Measurements from ENCODE around the gene DNAAF2. TPM values are rescaled to one million over a fixed set of nuclear protein-coding genes. Genes with fewer than 3 reads are reported as not detected.
A peak's percentile ranks its signal among the peaks of the same experiment; 100 is the strongest.

The DNAAF2 gene
- total and polyA plus RNA-seq, 2 of the 13 experiments (the other 11 are each of a cell fraction or from before 2014, with no cell fraction given), result 6.1 to 13.6 TPM

DNA sequence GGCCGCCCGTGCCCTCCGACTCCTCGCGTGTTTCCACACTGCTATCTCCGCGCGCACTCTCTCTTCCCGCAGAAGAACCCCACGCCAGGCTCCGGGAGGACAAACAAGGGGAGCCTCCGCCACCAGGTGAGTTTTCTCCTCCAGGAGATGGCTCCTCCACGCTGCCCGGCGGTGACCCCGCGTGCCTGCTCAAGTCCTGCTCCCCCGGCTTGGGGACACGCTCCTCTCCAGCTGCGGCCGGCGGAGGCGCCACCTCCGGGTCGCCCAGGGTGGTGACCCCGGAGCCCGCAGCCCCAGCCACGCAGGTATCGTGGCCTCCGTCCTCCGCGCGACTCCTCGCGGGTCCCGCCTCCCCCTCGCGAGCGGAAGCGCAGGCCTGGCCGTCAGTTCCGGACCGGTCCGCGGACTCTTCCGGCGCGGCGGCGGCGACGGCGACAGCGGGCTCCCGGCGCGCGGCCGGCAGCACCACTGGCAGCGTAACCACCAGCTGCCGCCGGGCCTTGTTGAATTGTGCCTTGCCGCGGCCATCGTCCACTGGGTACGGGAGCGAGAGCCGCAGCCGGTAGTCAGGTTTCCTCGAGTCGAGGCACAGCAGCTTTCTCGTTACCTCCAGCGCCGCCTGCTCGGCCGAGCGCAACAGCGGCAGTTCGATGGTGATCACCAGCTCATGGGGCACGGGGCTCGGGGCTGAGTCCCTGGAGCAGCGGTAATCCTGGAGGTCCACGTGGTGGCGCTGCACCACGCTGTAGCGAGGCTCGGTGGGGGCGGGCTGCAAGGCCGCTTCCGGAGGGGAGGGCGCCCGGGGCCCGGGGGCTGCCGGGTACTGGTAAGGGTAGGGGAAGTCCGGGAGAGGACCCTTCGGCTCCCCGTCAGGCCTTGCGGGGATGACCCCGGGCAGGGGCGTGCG lies 1.2 kb downstream of the DNAAF2 start (continued):
- TF ChIP-seq SETDB1 (CRISPR knock-in tag; IDR thresholded peaks at IDR 0.05; ENCODE audit: borderline replicate concordance), result no peak
- TF ChIP-seq REPIN1 (CRISPR knock-in tag; IDR thresholded peaks at IDR 0.05; ENCODE audit: borderline replicate concordance, low read depth), result peak; percentile 73
- TF ChIP-seq ZNF280D (CRISPR knock-in tag; IDR thresholded peaks at IDR 0.05), result no peak
- peak; percentile 87 for TF ChIP-seq KLF6 (CRISPR knock-in tag; IDR thresholded peaks at IDR 0.05)
- peak; percentile 42; the same call in 1 of the 2 replicates for TF ChIP-seq JUN (CRISPR knock-in tag; IDR thresholded peaks at IDR 0.05)
- peak; percentile 79; the same call in 1 of the 2 replicates for TF ChIP-seq ZNF296 (CRISPR knock-in tag; conservative IDR thresholded peaks at IDR 0.05)
- TF ChIP-seq ZNF629 (CRISPR knock-in tag; conservative IDR thresholded peaks at IDR 0.05), result no peak
- 0 out of 2 replicates have a peak, but pooled peaks have one; percentile 25 for TF ChIP-seq GLI4 (CRISPR knock-in tag; IDR thresholded peaks at IDR 0.05; ENCODE audit: borderline replicate concordance)
- TF ChIP-seq ZNF530 (CRISPR knock-in tag; IDR thresholded peaks at IDR 0.05; ENCODE audit: low read depth), result no peak
- no peak for TF ChIP-seq ATF1 (CRISPR knock-in tag; IDR thresholded peaks at IDR 0.05)
- TF ChIP-seq BCLAF1 (IDR thresholded peaks at IDR 0.05), result no peak
- no peak for TF ChIP-seq ZNF17 (CRISPR knock-in tag; IDR thresholded peaks at IDR 0.05)
- TF ChIP-seq, protein P1, sequence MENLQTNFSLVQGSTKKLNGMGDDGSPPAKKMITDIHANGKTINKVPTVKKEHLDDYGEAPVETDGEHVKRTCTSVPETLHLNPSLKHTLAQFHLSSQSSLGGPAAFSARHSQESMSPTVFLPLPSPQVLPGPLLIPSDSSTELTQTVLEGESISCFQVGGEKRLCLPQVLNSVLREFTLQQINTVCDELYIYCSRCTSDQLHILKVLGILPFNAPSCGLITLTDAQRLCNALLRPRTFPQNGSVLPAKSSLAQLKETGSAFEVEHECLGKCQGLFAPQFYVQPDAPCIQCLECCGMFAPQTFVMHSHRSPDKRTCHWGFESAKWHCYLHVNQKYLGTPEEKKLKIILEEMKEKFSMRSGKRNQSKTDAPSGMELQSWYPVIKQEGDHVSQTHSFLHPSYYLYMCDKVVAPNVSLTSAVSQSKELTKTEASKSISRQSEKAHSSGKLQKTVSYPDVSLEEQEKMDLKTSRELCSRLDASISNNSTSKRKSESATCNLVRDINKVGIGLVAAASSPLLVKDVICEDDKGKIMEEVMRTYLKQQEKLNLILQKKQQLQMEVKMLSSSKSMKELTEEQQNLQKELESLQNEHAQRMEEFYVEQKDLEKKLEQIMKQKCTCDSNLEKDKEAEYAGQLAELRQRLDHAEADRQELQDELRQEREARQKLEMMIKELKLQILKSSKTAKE (CRISPR knock-in tag; IDR thresholded peaks at IDR 0.05; ENCODE audit: borderline replicate concordance), result peak; percentile 70
- TF ChIP-seq SP140L (CRISPR knock-in tag; IDR thresholded peaks at IDR 0.05; ENCODE audit: borderline replicate concordance), result no peak
- TF ChIP-seq IRF2 (CRISPR knock-in tag; IDR thresholded peaks at IDR 0.05), result peak; percentile 78
- no peak for TF ChIP-seq SRF (IDR thresholded peaks at IDR 0.05; ENCODE audit: low read depth, low read length)
- TF ChIP-seq GRHL1 (CRISPR knock-in tag; conservative IDR thresholded peaks at IDR 0.05), result no peak; the same call in 1 of the 2 replicates
- TF ChIP-seq MLLT10 (CRISPR knock-in tag; IDR thresholded peaks at IDR 0.05), result no peak
